Activated naive CD4-positive, alpha-beta T cell treated with anti-CD3 and anti-CD28 coated beads, Interleukin-2, amount 10 ng/mL, durations not matched to agents 7 days and 5 days (primary cell): ENCODE data around the gene KLHL29.
A peak's percentile ranks its signal among the peaks of the same experiment; 100 is the strongest.

Experiments
- CTCF ChIA-PET: fragments of 350-600 bp; sonication (Branson Sonifier 250); formaldehyde crosslinking; loops from one replicate; lab custom pipeline; 2021; ENCODE audit warnings: antibody characterized with exemption; lab: Charles Lee
- DNase-seq: peaks from one replicate; pipeline ENCODE4 v3.0.0-alpha.2; 2020
- H3K27ac Mint-ChIP-seq: one replicate; pipeline ENCODE4 v1.8.0; 2021; ENCODE audit warnings: mild to moderate bottlenecking, moderate library complexity, mixed read lengths
- H3K27me3 Mint-ChIP-seq: one replicate; pipeline ENCODE4 v1.8.0; 2021; ENCODE audit warnings: mild to moderate bottlenecking, mixed read lengths
- H3K36me3 Mint-ChIP-seq: one replicate; pipeline ENCODE4 v1.8.0; 2021; ENCODE audit warnings: mixed read lengths
- H3K4me1 Mint-ChIP-seq: one replicate; pipeline ENCODE4 v1.8.0; 2021; ENCODE audit warnings: mixed read lengths
- H3K4me3 Mint-ChIP-seq: one replicate; pipeline ENCODE4 v1.8.0; 2021; ENCODE audit warnings: mild to moderate bottlenecking, moderate library complexity, mixed read lengths
- H3K9me3 Mint-ChIP-seq: one replicate; pipeline ENCODE4 v1.8.0; 2021; ENCODE audit warnings: mixed read lengths

Gene KLHL29

DNA sequence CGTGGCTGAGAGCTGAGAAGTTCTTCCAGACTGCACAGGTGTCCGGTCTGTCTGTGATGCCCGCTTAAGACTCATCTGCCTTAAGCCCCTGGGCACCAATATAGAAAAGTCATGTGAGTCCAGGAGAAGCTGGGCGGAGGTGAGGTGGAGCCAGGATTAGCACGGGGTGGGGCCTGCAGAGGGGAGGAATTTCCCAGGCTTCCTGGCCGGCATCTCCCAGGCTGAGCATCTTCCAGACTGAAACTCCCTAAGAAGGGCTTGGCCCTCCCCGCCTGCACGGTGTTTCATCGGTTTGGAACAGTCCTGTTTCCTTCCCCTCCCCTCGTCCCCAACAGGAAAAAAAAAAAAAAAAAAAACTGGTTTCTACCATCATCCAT is 271.6 kb downstream of the KLHL29 start:
- CTCF ChIA-PET, result no interaction called here
- Mint-ChIP-seq H3K4me3 (no peak overlapping the region), H3K36me3 (no peaks in the 10 kb centered on the region), H3K4me1 (peaks cover 2% of the 10 kb centered on the region), H3K27ac (no peak overlapping the region), H3K9me3 (no peaks in the 10 kb centered on the region), H3K27me3 (peaks cover 17% of the 10 kb centered on the region)
- no peak for DNase-seq

DNA sequence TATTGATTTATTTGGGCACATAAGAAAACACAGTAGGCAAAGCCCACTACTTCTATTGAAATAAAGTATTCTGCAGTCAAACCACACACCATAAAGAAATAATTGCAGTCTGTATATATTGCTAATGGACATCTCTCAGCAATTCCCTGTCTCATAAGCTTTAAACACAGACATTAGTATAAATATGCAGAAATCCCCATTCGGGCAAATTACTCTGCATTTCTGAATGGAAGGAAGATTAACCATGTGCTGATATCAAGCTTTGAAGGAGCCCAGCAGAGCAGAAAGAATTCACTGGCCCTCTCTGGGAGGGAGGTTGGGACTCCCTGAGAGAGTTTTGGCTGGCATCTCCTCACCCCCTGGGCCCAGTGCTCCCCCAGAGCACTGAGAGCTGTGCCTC is 272.4 kb downstream of the KLHL29 start:
- no peak for DNase-seq
- H3K27ac Mint-ChIP-seq, result no peak overlapping the region
- H3K36me3 Mint-ChIP-seq, result no peaks in the 10 kb centered on the region
- CTCF ChIA-PET, result no interaction called here
- no peak overlapping the region for H3K4me3 Mint-ChIP-seq
- peaks cover 23% of the 10 kb centered on the region for H3K27me3 Mint-ChIP-seq
- H3K4me1 Mint-ChIP-seq, result peaks cover 2% of the 10 kb centered on the region
- no peaks in the 10 kb centered on the region for H3K9me3 Mint-ChIP-seq

DNA sequence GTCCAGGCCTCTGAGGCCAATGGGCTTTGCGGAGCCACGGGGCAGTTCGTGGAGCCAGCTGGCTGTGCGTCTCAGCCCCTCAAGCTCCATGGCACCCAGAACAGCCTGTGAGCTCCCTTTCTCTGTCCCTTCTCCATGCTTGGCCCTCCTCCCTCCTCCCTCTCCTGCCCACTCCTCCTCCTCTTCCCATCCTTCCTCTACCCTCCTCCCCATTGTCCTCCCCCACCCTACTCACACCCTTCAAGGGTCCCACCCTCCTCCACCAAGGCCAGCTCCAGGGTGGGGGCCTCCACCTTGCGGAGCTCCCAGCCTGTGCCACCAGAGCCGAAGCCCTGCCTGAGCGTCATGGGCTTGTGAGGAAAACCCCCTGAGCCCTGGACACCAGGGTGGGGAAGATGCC is 273.0 kb downstream of the KLHL29 start:
- H3K9me3 Mint-ChIP-seq, result no peaks in the 10 kb centered on the region
- peaks cover 29% of the 10 kb centered on the region for H3K27me3 Mint-ChIP-seq
- H3K4me3 Mint-ChIP-seq, result no peak overlapping the region
- no peak for DNase-seq
- no peaks in the 10 kb centered on the region for H3K36me3 Mint-ChIP-seq
- CTCF ChIA-PET, result no interaction called here
- H3K27ac Mint-ChIP-seq, result no peak overlapping the region
- peaks cover 2% of the 10 kb centered on the region for H3K4me1 Mint-ChIP-seq

DNA sequence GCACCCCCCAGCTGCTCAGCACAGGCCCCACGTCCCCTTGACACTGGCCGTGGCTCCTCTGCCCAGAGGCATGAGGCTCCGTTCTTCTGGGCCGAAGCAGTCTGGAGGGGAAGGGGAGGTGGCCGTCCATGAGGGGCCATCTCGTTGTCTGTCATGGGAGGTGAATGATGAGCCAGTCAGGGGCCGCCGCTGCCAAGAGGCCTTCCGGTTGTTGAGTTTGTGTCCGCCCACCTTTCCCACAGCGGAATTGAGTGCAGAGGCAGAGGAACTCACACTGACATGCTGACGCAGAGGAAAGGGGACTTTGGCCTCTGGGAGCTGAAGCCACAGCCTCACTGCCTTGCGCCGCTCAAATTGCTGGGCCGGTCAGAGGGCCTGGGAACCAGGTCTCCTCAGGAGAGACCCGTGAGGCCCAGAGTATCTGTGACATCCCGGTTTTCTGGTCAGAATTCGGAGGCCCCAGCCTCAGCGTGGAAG is 273.5 kb downstream of the KLHL29 start:
- DNase-seq, result peak; percentile 34
- H3K27me3 Mint-ChIP-seq, result peaks cover 31% of the 10 kb centered on the region
- no peaks in the 10 kb centered on the region for H3K36me3 Mint-ChIP-seq
- H3K4me1 Mint-ChIP-seq, result peaks cover 2% of the 10 kb centered on the region
- CTCF ChIA-PET, result interaction anchor here (0.9 kb wide), 1 partner anchor 10 kb away, joined by 3 read pairs; no protein-coding TSS in a partner anchor
- no peak overlapping the region for H3K4me3 Mint-ChIP-seq
- H3K27ac Mint-ChIP-seq, result no peak overlapping the region
- H3K9me3 Mint-ChIP-seq, result no peaks in the 10 kb centered on the region

DNA sequence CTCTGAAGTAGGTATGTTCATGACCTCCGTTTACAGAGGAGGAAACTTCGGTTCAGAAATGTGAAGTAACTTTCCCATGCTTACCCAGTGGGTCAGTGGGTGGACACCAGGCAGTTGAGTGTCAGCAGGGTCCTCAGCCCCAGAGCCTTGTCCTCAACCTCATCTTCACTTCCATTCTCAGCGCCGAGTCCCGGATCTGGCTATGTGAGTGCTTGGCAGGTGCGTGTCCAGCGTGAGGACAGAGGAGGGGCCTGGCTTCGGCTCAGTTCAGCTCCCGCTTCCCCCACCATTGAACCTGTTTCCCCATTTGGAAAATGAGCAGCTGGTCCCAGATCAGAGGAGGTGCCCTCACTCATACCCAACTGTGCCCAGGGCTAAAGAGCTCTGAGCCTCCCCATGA is 274.3 kb downstream of the KLHL29 start:
- H3K27ac Mint-ChIP-seq, result no peak overlapping the region
- peaks cover 2% of the 10 kb centered on the region for H3K4me1 Mint-ChIP-seq
- no peaks in the 10 kb centered on the region for H3K36me3 Mint-ChIP-seq
- H3K9me3 Mint-ChIP-seq, result no peaks in the 10 kb centered on the region
- H3K27me3 Mint-ChIP-seq, result peaks cover 32% of the 10 kb centered on the region
- no peak overlapping the region for H3K4me3 Mint-ChIP-seq
- DNase-seq, result no peak
- CTCF ChIA-PET, result interaction anchor here (0.9 kb wide), 1 partner anchor 9 kb away, joined by 3 read pairs; no protein-coding TSS in a partner anchor

DNA sequence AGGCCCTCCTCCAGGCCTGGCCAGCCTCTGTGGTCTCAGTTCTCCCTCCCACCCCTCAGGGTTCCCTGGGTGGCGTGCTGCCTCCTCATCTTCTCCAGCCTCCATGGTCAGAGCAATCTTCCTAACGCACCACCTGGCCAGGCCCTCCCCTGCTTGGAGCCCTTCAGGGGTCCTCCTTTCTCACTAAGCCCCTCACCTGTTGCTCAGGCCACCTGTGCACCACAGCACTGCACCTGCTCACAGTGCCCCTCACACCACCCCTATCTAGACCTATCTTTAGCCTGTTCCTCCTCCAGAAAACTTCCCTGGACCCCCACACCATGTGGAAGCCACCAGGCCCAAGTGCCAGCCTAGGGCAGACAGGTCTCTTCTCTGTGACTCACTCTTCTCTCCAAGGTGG is 274.8 kb downstream of the KLHL29 start:
- Mint-ChIP-seq H3K27me3 (peaks cover 36% of the 10 kb centered on the region), H3K4me3 (no peak overlapping the region), H3K36me3 (no peaks in the 10 kb centered on the region), H3K27ac (no peak overlapping the region), H3K4me1 (peaks cover 2% of the 10 kb centered on the region), H3K9me3 (no peaks in the 10 kb centered on the region)
- DNase-seq, result no peak
- CTCF ChIA-PET, result no interaction called here

DNA sequence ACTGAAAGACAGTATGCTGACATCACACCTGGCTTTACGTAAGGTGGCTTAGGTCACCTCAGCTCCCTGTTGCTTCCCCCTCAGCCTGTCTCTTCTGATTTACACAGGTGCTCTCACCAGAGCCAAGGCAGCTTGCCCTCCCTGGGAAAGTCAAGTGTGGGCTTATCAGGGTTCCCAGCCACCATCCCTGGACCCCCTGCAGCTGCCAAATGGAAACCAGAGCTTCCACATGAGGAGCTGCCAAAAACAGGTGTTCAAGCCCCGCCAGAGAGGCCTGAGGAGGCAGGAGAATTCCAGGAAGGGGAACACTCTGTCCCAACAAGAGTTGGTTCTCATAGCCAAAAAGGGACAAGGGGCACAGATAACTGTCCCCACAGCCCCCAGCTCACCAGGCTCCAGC is 275.3 kb downstream of the KLHL29 start:
- Mint-ChIP-seq H3K27ac (no peak overlapping the region), H3K27me3 (peaks cover 36% of the 10 kb centered on the region), H3K4me1 (peaks cover 2% of the 10 kb centered on the region), H3K9me3 (no peaks in the 10 kb centered on the region), H3K36me3 (no peaks in the 10 kb centered on the region), H3K4me3 (no peak overlapping the region)
- no peak for DNase-seq
- CTCF ChIA-PET, result no interaction called here

DNA sequence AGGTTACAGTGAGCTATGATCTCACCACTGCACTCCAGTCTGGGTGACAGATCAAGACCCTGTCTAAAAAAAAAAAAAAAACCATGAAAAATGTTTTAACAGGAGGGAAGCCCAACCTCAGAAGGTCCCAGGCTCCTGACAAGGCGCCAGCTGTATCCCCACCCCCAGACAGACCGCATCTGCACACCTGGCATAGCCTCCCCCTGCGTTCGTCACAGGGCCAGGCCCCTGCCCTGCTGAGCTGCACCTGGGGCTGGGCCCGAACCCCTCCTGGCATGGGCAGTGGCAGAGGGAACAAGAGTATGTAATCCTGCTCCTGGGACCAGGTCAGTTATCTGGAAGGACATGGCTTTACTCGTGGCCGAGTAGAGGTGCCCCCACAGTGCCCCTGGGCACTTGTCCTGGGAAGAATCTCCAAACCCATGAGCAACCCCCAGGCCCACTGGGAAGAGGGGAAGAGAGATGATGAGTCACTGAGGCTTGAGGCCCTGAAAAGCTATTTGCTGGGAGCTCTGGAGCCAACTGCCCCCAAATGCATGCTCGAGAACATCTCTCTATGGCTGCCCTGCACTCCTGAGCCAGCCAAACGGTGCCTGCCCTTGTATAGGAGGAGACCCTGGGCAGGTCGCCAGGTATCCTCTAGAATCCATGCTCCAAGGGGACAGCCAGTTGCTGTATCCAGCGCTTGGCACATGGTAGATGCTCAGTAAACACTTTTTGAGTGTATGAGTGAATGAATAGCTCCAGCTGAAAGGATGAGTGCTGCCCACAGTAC is 276.5 kb downstream of the KLHL29 start:
- Mint-ChIP-seq H3K4me1 (peaks cover 2% of the 10 kb centered on the region), H3K36me3 (no peaks in the 10 kb centered on the region), H3K27me3 (peaks cover 36% of the 10 kb centered on the region), H3K27ac (no peak overlapping the region), H3K9me3 (no peaks in the 10 kb centered on the region), H3K4me3 (no peak overlapping the region)
- DNase-seq, result no peak
- CTCF ChIA-PET, result no interaction called here

DNA sequence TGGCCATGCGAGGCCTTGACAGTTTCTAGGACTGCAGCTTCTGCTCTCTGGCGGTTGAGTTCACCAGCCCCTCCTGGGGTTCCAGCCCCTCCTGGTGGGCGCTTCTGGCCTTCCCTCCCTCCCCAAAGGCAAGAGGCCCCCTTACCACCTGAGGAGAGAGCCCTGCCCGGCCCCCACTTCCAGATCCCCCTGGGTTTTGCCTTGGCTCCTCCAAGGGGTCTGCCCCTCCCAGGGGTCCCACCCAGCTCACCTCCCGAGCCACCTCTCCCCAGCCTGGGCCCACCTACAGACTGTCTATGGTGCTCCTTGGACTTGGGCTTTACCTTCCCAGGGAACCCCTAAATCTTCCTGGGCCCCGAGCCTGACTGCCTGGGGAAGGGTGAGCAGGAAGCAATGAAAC is 277.5 kb downstream of the KLHL29 start:
- Mint-ChIP-seq H3K9me3 (no peaks in the 10 kb centered on the region), H3K4me3 (no peak overlapping the region), H3K27me3 (peaks cover 36% of the 10 kb centered on the region), H3K4me1 (peaks cover 2% of the 10 kb centered on the region), H3K27ac (no peak overlapping the region), H3K36me3 (no peaks in the 10 kb centered on the region)
- CTCF ChIA-PET, result no interaction called here
- no peak for DNase-seq

DNA sequence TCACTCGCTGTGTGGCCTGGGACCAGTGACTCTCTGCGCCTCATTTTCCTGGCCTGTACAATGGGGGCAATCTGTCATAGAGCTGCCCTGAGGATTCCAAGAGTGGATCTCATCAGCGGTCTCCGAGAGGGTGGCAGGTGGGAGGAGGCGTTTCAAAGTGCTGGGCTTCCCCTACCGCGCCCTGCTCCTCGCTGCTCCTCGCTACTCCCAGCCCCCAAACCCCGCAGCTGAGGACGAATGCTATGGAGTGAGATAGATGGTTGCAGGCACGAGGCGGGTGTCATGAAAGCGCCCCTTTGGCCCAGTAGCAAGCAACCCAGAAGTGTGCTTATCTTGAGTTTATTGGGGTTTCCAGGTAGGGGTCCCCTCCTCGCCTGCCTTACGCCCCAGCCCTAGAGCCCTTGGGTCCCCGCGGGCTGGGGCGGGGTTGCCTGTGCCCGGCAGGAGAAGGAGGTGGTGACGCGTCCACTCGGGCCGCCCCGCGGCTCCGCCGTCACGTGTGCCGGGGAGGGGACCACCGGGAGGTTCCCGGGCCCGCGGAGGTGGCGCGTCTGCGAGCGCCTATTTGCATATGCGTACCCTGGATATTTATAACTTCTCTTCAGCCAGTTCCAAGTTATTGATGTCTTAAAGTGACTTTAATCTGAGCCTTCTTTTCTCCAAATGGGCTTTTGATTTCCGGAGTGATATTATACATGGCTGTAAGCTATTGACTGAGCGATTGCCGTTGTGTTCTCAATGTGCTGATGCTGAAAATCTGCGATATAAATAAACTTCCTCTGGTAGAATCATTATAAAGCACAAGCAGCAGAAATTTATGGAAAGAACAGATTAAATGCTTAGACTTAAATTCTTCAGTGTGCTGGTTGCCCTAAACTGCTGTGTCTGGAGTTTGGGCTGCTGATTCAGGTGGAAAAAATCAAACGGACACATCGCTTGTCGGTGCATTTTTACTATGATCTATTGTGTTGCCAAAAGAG is 278.3 kb downstream of the KLHL29 start:
- Mint-ChIP-seq H3K27ac (no peak overlapping the region), H3K4me1 (peaks cover 2% of the 10 kb centered on the region), H3K27me3 (peaks cover 36% of the 10 kb centered on the region), H3K9me3 (no peaks in the 10 kb centered on the region), H3K4me3 (no peak overlapping the region), H3K36me3 (no peaks in the 10 kb centered on the region)
- no peak for DNase-seq
- CTCF ChIA-PET, result no interaction called here

DNA sequence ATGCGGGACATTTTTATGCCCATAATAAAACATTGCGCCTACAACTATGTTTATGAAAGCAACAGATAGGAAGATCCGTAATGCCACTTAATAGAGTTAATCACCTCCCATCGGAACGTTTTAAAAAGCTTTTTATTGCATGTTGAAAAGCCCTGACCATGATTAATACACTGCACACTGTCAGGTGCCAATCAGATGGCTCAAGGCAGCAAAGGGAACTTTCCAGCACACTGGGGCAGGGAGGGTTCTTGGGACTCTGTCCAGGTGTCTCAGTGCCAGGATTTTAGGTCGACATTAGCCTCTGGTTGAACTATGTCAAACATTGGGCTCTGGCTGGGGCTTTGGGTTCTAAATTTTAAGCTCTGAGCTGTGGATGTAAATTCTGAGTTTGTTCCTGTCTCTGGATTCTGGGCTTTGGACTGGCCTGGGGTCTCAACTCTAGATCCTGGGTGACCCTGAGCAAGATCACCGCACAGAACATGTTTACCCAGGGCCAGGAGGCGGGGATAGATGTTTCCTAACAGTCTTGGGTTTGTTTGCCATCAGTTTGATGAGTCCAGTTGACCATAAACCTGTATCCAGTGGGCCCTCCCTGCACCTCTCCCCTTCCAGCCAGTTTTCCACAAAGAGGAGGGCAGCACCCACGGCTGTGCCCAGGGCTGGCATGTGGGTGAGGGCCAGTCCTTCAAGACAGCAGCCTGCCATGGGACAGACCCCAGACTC is 279.2 kb downstream of the KLHL29 start:
- Mint-ChIP-seq H3K36me3 (no peaks in the 10 kb centered on the region), H3K4me3 (no peak overlapping the region), H3K27ac (no peak overlapping the region), H3K27me3 (peaks cover 36% of the 10 kb centered on the region), H3K4me1 (peaks cover 2% of the 10 kb centered on the region), H3K9me3 (no peaks in the 10 kb centered on the region)
- CTCF ChIA-PET, result interaction anchor here (0.9 to 1.3 kb wide), 2 partner anchors 9 to 35 kb away, joined by 3 to 4 read pairs; no protein-coding TSS in a partner anchor
- DNase-seq, result no peak

DNA sequence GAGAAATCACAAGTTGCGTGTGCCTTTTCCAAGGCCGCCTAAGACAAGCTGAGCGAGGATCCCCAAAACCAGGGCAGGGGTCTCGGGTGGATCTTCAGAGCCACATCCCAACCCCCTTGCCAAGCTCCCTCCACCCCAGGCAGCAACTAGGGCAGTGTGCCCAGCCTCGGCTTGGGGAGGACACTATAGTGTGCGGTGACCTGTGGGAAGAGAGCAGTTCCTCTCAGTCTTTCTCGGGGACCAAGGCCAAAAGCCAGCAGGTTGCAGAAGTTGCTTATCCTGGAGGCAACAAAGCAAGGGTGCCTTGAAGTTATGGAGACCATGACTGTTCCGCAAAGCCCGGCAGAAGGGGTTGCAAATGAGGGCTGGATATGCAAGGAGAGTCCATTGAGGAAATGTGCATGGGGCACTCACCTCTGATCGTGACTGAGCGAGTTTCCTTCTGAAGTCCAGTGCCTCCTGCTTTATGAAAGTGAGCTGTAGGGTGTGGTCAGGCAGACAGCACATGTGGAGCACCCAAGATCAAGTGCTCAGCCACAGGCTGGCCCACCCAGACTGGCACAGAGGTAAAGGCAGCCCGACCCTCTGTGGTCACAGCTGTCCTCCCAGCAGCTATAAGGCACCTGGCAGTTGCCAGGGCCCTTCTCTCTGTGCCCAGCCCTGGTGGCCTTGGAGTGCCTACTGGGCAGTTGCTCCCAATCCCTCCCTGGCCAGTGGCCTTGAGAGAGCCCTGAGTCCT is 281.4 kb downstream of the KLHL29 start:
- H3K36me3 Mint-ChIP-seq, result no peaks in the 10 kb centered on the region
- H3K27me3 Mint-ChIP-seq, result peaks cover 21% of the 10 kb centered on the region
- H3K27ac Mint-ChIP-seq, result no peak overlapping the region
- no peaks in the 10 kb centered on the region for H3K4me1 Mint-ChIP-seq
- DNase-seq, result no peak
- CTCF ChIA-PET, result no interaction called here
- H3K9me3 Mint-ChIP-seq, result no peaks in the 10 kb centered on the region
- no peak overlapping the region for H3K4me3 Mint-ChIP-seq

DNA sequence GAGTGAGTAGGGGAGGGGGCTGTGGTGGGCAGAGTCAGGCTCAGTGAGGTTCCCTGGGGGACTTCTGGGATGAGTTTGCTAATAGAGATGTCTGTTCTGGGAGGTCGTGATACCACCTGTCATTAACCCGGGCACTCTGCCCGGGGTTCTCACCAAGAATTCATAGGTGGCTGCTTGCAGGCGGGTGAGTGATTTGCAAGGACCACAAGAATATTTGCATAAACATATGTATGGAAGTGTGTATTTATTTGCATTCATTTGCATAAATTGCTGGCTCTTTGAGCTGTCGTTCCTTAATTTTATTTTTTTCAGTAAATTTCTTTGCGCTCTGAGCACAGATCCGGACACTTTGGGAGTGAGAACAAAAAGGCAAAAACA is 282.0 kb downstream of the KLHL29 start:
- Mint-ChIP-seq H3K27me3 (peaks cover 16% of the 10 kb centered on the region), H3K27ac (no peak overlapping the region), H3K4me3 (no peak overlapping the region), H3K9me3 (no peaks in the 10 kb centered on the region), H3K4me1 (no peaks in the 10 kb centered on the region), H3K36me3 (no peaks in the 10 kb centered on the region)
- no peak for DNase-seq
- CTCF ChIA-PET, result no interaction called here
